HEK293 (cell line): ENCODE measurements around the gene RTTN.

Source experiments
- CTCF ChIA-PET: fragments of 350-600 bp; formaldehyde crosslinking; extraction: SDS; loops from one replicate; lab custom pipeline; 2021; ENCODE audit warnings: antibody characterized with exemption; lab: Yijun Ruan, JAX
- POLR2A ChIA-PET: fragments of 300-600 bp; formaldehyde crosslinking; extraction: SDS; loops from one replicate; lab custom pipeline; 2020; ENCODE audit warnings: antibody characterized with exemption, inconsistent platforms; lab: Yijun Ruan, JAX
- H3K27ac ChIP-seq: fragments of 200-500 bp; sonication (Bioruptor generic); 2 replicates; pipeline ENCODE4 v1.5.1; 2014; ENCODE audit warnings: low read depth, low read length, control low read depth, inconsistent platforms; ENCODE audit errors: extremely low read depth
- H3K36me3 ChIP-seq, 2 experiments: fragments of 200-500 bp in 1 of 2; sonication (Bioruptor generic) in 1 of 2; 1 replicate in 1 of 2; 2 replicates in 1 of 2; pipeline ENCODE4 v1.5.1; 2014 to 2017; ENCODE audit warnings: inconsistent platforms in 2 of 2, low read length in 2 of 2; ENCODE audit not compliant: control insufficient read depth in 2 of 2, insufficient read depth in 1 of 2
- H3K4me1 ChIP-seq: fragments of 200-500 bp; sonication (Bioruptor generic); 2 replicates; pipeline ENCODE4 v1.5.1; 2014; ENCODE audit warnings: mild to moderate bottlenecking, low read length, inconsistent platforms; ENCODE audit not compliant: control insufficient read depth, insufficient read depth
- H3K4me3 ChIP-seq: 2 replicates; pipeline ENCODE4 v1.5.1; 2011; ENCODE audit warnings: low read depth, mild to moderate bottlenecking, control low read depth, low read length, moderate library complexity
- H3K9me3 ChIP-seq: fragments of 200-500 bp; sonication (Bioruptor generic); 2 replicates; pipeline ENCODE4 v1.5.1; 2014; ENCODE audit warnings: low read depth, low read length, inconsistent platforms; ENCODE audit not compliant: control insufficient read depth, insufficient read depth
- REST ChIP-seq: fragments of 450-650 bp; formaldehyde crosslinking; IDR thresholded peaks from 2 replicates; pipeline ENCODE4 v1.5.1; 2016; ENCODE audit warnings: missing biosample characterization, missing genetic modification characterization
- ZBTB11 ChIP-seq: fragments of 450-650 bp; formaldehyde crosslinking; conservative IDR thresholded peaks from 2 replicates; pipeline ENCODE4 v1.5.1; 2016; ENCODE audit warnings: low read depth, missing biosample characterization, missing genetic modification characterization
- ZNF221 ChIP-seq: fragments of 450-650 bp; formaldehyde crosslinking; IDR thresholded peaks from 2 replicates; pipeline ENCODE4 v1.5.1; 2017; ENCODE audit warnings: missing biosample characterization, missing genetic modification characterization, borderline replicate concordance
- ZNF416 ChIP-seq: fragments of 450-650 bp; formaldehyde crosslinking; IDR thresholded peaks from 2 replicates; pipeline ENCODE4 v1.5.1; 2016; ENCODE audit warnings: missing biosample characterization, missing genetic modification characterization
- ZNF433 ChIP-seq: fragments of 450-650 bp; formaldehyde crosslinking; IDR thresholded peaks from 2 replicates; pipeline ENCODE4 v1.5.1; 2016; ENCODE audit warnings: missing biosample characterization, missing genetic modification characterization, low read depth
- ZNF530 ChIP-seq: fragments of 450-650 bp; formaldehyde crosslinking; IDR thresholded peaks from 2 replicates; pipeline ENCODE4 v1.5.1; 2016; ENCODE audit warnings: low read depth, missing biosample characterization, missing genetic modification characterization
- ZNF544 ChIP-seq: fragments of 450-650 bp; formaldehyde crosslinking; IDR thresholded peaks from 2 replicates; pipeline ENCODE4 v1.5.0; 2017; ENCODE audit warnings: missing biosample characterization, missing genetic modification characterization
- ZNF560 ChIP-seq: fragments of 450-650 bp; formaldehyde crosslinking; IDR thresholded peaks from 2 replicates; pipeline ENCODE4 v1.5.1; 2017; ENCODE audit warnings: missing biosample characterization, missing genetic modification characterization, borderline replicate concordance
- ZNF629 ChIP-seq: fragments of 450-650 bp; formaldehyde crosslinking; IDR thresholded peaks from 2 replicates; pipeline ENCODE4 v1.5.1; 2017; ENCODE audit warnings: missing biosample characterization, missing genetic modification characterization
- ZNF639 ChIP-seq: fragments of 450-650 bp; formaldehyde crosslinking; IDR thresholded peaks from 2 replicates; pipeline ENCODE4 v1.5.1; 2016; ENCODE audit warnings: missing biosample characterization, missing genetic modification characterization
- ZSCAN16 ChIP-seq: fragments of 450-650 bp; formaldehyde crosslinking; IDR thresholded peaks from 2 replicates; pipeline ENCODE4 v1.5.1; 2016; ENCODE audit warnings: missing biosample characterization, missing genetic modification characterization
- TF ChIP-seq, protein P1 (sequence below): fragments of 450-650 bp; formaldehyde crosslinking; IDR thresholded peaks from 2 replicates; pipeline ENCODE4 v1.5.1; 2016; ENCODE audit warnings: missing biosample characterization, missing genetic modification characterization, low read depth

The RTTN gene

GRCh38 chr18:70028084-70028483 lies 177.4 kb downstream of the RTTN start:
- H3K36me3 ChIP-seq, result peaks cover 9 to 35% of the 10 kb centered on the region in 2 experiments
- no peaks in the 10 kb centered on the region for H3K9me3 ChIP-seq
- no peaks in the 10 kb centered on the region for H3K4me1 ChIP-seq
- no peak overlapping the region for H3K27ac ChIP-seq
- TF ChIP-seq ZSCAN16 (tag by site-specific recombination) (no peak), ZNF544 (tag by site-specific recombination) (no peak), ZNF629 (tag by site-specific recombination) (no peak), ZNF221 (tag by site-specific recombination) (no peak), ZNF639 (tag by site-specific recombination) (no peak), ZNF560 (tag by site-specific recombination) (no peak)
- TF ChIP-seq, protein P1, sequence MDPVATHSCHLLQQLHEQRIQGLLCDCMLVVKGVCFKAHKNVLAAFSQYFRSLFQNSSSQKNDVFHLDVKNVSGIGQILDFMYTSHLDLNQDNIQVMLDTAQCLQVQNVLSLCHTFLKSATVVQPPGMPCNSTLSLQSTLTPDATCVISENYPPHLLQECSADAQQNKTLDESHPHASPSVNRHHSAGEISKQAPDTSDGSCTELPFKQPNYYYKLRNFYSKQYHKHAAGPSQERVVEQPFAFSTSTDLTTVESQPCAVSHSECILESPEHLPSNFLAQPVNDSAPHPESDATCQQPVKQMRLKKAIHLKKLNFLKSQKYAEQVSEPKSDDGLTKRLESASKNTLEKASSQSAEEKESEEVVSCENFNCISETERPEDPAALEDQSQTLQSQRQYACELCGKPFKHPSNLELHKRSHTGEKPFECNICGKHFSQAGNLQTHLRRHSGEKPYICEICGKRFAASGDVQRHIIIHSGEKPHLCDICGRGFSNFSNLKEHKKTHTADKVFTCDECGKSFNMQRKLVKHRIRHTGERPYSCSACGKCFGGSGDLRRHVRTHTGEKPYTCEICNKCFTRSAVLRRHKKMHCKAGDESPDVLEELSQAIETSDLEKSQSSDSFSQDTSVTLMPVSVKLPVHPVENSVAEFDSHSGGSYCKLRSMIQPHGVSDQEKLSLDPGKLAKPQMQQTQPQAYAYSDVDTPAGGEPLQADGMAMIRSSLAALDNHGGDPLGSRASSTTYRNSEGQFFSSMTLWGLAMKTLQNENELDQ (tag by site-specific recombination), result no peak
- ChIA-PET POLR2A (no interaction called here), CTCF (no interaction called here)
- H3K4me3 ChIP-seq, result no peak overlapping the region

GRCh38 chr18:70025580-70025979 lies 179.9 kb downstream of the RTTN start:
- H3K4me1 ChIP-seq, result no peaks in the 10 kb centered on the region
- CTCF ChIA-PET, result no interaction called here
- no peak for TF ChIP-seq ZNF530 (tag by site-specific recombination)
- no peak for TF ChIP-seq ZNF639 (tag by site-specific recombination)
- TF ChIP-seq ZBTB11 (tag by site-specific recombination), result no peak
- no peak for TF ChIP-seq ZNF433 (tag by site-specific recombination)
- TF ChIP-seq ZNF416 (tag by site-specific recombination), result no peak
- TF ChIP-seq REST (tag by site-specific recombination), result no peak
- H3K4me3 ChIP-seq, result no peak overlapping the region
- no peaks in the 10 kb centered on the region for H3K9me3 ChIP-seq
- peaks cover 14 to 42% of the 10 kb centered on the region in 2 experiments for H3K36me3 ChIP-seq
- POLR2A ChIA-PET, result no interaction called here
- H3K27ac ChIP-seq, result no peak overlapping the region
